Measurements from ENCODE around the gene PI4KB.
"Not testable (repeated sequence)": the region's sequence is repeated elsewhere in the genome, so short reads cannot be mapped to it uniquely, and the experiment has no call there.

Gene PI4KB

GRCh38 chr1:151281969-151282882 is 45.0 kb downstream of the PI4KB start, which contains the start of gene ZNF687:
Gene ZNF687, plus strand, starts transcription at chr1:151282299. Its CDS starts 3,993 bp downstream, at chr1:151286292.
- Histone ChIP-seq H3K4me3 (ENCODE audit: low read length, poor library complexity, severe bottlenecking) (peak within 1 kb of the TSS; percentile 89), H3K4me2 (ENCODE audit: low read depth, low read length, poor library complexity, severe bottlenecking) (peak within 1 kb of the TSS; percentile 96), H2AFZ (ENCODE audit: low read length) (peak within 1 kb of the TSS; percentile 89), H3K9me2 (replicated peaks; ENCODE audit: low read depth, low read length) (no peaks in the 10 kb centered on the region), H3K9ac (ENCODE audit: low read depth, low read length, poor library complexity, severe bottlenecking) (peak within 1 kb of the TSS; percentile 91), H4K20me1 (ENCODE audit: insufficient read depth, low read length, poor library complexity, severe bottlenecking) (peaks cover 29% of the 10 kb centered on the region), H3F3A (ENCODE audit: low read depth) (peaks cover 3% of the 10 kb centered on the region; the same call in 1 of the 2 replicates), H3K9me3 (ENCODE audit: insufficient read depth, low read depth, low read length) (no peaks in the 10 kb centered on the region), H3K79me2 (ENCODE audit: insufficient read depth, low read length) (peaks cover 39% of the 10 kb centered on the region), H3K36me3 (ENCODE audit: insufficient read depth, low read length) (peaks cover 13% of the 10 kb centered on the region; the same call in 1 of the 2 replicates), H3K4me1 (ENCODE audit: insufficient read depth, low read length, poor library complexity, severe bottlenecking) (peaks cover 19% of the 10 kb centered on the region), H3K27me3 (ENCODE audit: insufficient read depth, low read length, poor library complexity, severe bottlenecking) (no peaks in the 10 kb centered on the region)
- TF ChIP-seq, protein P1, sequence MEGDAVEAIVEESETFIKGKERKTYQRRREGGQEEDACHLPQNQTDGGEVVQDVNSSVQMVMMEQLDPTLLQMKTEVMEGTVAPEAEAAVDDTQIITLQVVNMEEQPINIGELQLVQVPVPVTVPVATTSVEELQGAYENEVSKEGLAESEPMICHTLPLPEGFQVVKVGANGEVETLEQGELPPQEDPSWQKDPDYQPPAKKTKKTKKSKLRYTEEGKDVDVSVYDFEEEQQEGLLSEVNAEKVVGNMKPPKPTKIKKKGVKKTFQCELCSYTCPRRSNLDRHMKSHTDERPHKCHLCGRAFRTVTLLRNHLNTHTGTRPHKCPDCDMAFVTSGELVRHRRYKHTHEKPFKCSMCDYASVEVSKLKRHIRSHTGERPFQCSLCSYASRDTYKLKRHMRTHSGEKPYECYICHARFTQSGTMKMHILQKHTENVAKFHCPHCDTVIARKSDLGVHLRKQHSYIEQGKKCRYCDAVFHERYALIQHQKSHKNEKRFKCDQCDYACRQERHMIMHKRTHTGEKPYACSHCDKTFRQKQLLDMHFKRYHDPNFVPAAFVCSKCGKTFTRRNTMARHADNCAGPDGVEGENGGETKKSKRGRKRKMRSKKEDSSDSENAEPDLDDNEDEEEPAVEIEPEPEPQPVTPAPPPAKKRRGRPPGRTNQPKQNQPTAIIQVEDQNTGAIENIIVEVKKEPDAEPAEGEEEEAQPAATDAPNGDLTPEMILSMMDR (conservative IDR thresholded peaks at IDR 0.05; ENCODE audit: low read length): no peak
- TF ChIP-seq EZH2phosphoT487 (IDR thresholded peaks at IDR 0.05; ENCODE audit: borderline replicate concordance): no peak

DNA sequence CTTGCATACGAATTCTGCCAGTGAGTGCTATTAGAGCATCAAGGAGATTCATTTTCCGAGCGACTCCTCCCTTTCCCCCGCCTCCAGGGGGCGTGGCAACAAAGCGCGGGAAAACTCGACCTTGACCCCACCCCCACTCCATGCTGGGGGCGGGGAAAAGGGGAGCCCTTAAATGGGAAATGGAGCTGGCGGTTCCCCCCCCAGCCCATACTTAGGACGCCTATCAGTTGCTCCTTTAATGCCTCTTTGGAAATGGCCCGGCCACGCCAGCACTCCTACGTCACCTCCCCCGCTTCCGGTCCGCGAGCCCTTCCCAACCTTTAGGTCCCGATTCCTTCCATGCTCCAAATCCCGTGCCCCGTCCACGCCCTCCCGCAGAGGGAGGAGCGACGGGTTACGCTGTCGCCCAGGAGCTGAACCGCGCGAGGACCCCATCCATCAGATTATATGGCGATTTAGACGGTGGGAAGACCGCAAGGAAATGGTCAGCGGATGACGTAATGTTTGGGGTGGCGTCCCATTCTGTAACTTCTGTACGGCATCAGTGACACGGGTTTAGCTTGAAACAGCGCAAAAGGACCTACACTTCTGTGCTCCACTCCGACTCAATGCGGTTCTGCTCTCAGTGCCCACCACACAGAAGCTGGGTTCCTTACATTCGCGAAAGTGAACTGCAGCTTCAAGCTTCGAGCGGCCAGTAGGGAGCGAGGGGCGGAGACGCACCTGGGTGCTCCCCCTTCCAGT is 45.8 kb downstream of the PI4KB start:
- Histone ChIP-seq H3F3A (ENCODE audit: low read depth) (peaks cover 3% of the 10 kb centered on the region; the same call in 1 of the 2 replicates), H4K20me1 (ENCODE audit: insufficient read depth, low read length, poor library complexity, severe bottlenecking) (peaks cover 28% of the 10 kb centered on the region), H3K27me3 (ENCODE audit: insufficient read depth, low read length, poor library complexity, severe bottlenecking) (no peaks in the 10 kb centered on the region), H3K36me3 (ENCODE audit: insufficient read depth, low read length) (peaks cover 6% of the 10 kb centered on the region; the same call in 1 of the 2 replicates), H3K9me3 (ENCODE audit: insufficient read depth, low read depth, low read length) (no peaks in the 10 kb centered on the region), H3K4me3 (ENCODE audit: low read length, poor library complexity, severe bottlenecking) (peak overlapping the region; percentile 89), H3K79me2 (ENCODE audit: insufficient read depth, low read length) (peaks cover 39% of the 10 kb centered on the region), H3K9ac (ENCODE audit: low read depth, low read length, poor library complexity, severe bottlenecking) (peak overlapping the region; percentile 91), H3K9me2 (replicated peaks; ENCODE audit: low read depth, low read length) (no peaks in the 10 kb centered on the region), H2AFZ (ENCODE audit: low read length) (peak overlapping the region; percentile 89), H3K4me1 (ENCODE audit: insufficient read depth, low read length, poor library complexity, severe bottlenecking) (peaks cover 19% of the 10 kb centered on the region), H3K4me2 (ENCODE audit: low read depth, low read length, poor library complexity, severe bottlenecking) (peak overlapping the region; percentile 67)
- TF ChIP-seq, protein P1 (conservative IDR thresholded peaks at IDR 0.05; ENCODE audit: low read length): no peak
- no peak for TF ChIP-seq EZH2phosphoT487 (IDR thresholded peaks at IDR 0.05; ENCODE audit: borderline replicate concordance)

DNA sequence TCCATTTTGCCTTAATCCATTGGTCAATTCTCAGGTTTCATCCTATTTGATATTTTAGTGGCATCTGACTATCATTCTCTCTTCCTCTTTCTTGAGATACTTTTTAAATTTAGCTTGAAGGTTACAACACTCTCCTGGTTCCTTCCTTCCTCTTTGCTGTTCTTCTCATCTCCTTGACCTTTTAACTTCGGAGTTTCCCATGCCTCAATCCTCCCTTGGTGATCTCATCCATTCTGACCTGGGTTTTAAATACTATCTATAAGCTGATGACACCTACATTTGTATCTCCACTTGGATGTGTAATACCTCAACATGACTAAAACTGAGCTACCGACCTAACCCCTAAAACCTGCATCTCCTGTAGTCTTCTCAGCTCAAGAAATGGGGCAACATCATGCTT is 50.0 kb downstream of the PI4KB start:
- Histone ChIP-seq H3K4me3 (ENCODE audit: low read length, poor library complexity, severe bottlenecking) (no peak overlapping the region), H3K9me3 (ENCODE audit: insufficient read depth, low read depth, low read length) (no peaks in the 10 kb centered on the region), H3K4me1 (ENCODE audit: insufficient read depth, low read length, poor library complexity, severe bottlenecking) (peaks cover 4% of the 10 kb centered on the region), H3K9ac (ENCODE audit: low read depth, low read length, poor library complexity, severe bottlenecking) (no peak overlapping the region), H3K9me2 (replicated peaks; ENCODE audit: low read depth, low read length) (no peaks in the 10 kb centered on the region), H4K20me1 (ENCODE audit: insufficient read depth, low read length, poor library complexity, severe bottlenecking) (peaks cover under 1% of the 10 kb centered on the region), H3K4me2 (ENCODE audit: low read depth, low read length, poor library complexity, severe bottlenecking) (no peak overlapping the region), H3K27me3 (ENCODE audit: insufficient read depth, low read length, poor library complexity, severe bottlenecking) (no peaks in the 10 kb centered on the region), H2AFZ (ENCODE audit: low read length) (no peak overlapping the region), H3F3A (ENCODE audit: low read depth) (peaks cover 3% of the 10 kb centered on the region; the same call in 1 of the 2 replicates), H3K79me2 (ENCODE audit: insufficient read depth, low read length) (peaks cover under 1% of the 10 kb centered on the region; the same call in 1 of the 2 replicates), H3K36me3 (ENCODE audit: insufficient read depth, low read length) (no peaks in the 10 kb centered on the region)
- no peak for TF ChIP-seq EZH2phosphoT487 (IDR thresholded peaks at IDR 0.05; ENCODE audit: borderline replicate concordance)
- TF ChIP-seq, protein P1 (conservative IDR thresholded peaks at IDR 0.05; ENCODE audit: low read length): no peak

DNA sequence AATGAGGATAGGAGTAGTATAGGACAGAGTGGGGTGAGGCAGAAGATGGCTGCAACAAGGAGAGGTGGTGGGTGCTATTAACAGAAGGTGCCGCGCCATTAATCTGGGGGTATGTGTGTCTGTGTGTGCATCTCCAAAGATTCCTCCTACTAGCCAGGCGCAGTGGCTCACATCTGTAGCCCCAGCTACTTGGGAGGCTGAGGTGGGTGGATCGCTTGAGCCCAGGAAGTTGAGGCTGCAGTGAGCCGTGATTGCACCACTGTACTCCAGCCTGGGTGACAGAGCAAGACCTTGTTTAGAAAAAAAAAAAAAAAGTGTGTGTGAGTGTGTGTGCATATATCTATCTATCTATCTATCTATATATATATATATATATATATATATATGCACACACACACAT is 51.9 kb downstream of the PI4KB start:
- H3K4me3 ChIP-seq (ENCODE audit: low read length, poor library complexity, severe bottlenecking); H3K27me3 ChIP-seq (ENCODE audit: insufficient read depth, low read length, poor library complexity, severe bottlenecking); H3K9me3 ChIP-seq (ENCODE audit: insufficient read depth, low read depth, low read length); H3K9ac ChIP-seq (ENCODE audit: low read depth, low read length, poor library complexity, severe bottlenecking); H3K79me2 ChIP-seq (ENCODE audit: insufficient read depth, low read length); H3K4me2 ChIP-seq (ENCODE audit: low read depth, low read length, poor library complexity, severe bottlenecking); H3K4me1 ChIP-seq (ENCODE audit: insufficient read depth, low read length, poor library complexity, severe bottlenecking); H3K36me3 ChIP-seq (ENCODE audit: insufficient read depth, low read length); H4K20me1 ChIP-seq (ENCODE audit: insufficient read depth, low read length, poor library complexity, severe bottlenecking); H3K9me2 ChIP-seq (replicated peaks; ENCODE audit: low read depth, low read length); H3F3A ChIP-seq (ENCODE audit: low read depth); H2AFZ ChIP-seq (ENCODE audit: low read length): not testable (repeated sequence)

All from Loucy (cell line).